ENCODE measurements around the gene BCO2.
"Not testable (repeated sequence)": the region's sequence is repeated elsewhere in the genome, so short reads cannot be mapped to it uniquely, and the experiment has no call there.

BCO2 gene, protein sequence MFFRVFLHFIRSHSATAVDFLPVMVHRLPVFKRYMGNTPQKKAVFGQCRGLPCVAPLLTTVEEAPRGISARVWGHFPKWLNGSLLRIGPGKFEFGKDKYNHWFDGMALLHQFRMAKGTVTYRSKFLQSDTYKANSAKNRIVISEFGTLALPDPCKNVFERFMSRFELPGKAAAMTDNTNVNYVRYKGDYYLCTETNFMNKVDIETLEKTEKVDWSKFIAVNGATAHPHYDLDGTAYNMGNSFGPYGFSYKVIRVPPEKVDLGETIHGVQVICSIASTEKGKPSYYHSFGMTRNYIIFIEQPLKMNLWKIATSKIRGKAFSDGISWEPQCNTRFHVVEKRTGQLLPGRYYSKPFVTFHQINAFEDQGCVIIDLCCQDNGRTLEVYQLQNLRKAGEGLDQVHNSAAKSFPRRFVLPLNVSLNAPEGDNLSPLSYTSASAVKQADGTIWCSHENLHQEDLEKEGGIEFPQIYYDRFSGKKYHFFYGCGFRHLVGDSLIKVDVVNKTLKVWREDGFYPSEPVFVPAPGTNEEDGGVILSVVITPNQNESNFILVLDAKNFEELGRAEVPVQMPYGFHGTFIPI

DNA sequence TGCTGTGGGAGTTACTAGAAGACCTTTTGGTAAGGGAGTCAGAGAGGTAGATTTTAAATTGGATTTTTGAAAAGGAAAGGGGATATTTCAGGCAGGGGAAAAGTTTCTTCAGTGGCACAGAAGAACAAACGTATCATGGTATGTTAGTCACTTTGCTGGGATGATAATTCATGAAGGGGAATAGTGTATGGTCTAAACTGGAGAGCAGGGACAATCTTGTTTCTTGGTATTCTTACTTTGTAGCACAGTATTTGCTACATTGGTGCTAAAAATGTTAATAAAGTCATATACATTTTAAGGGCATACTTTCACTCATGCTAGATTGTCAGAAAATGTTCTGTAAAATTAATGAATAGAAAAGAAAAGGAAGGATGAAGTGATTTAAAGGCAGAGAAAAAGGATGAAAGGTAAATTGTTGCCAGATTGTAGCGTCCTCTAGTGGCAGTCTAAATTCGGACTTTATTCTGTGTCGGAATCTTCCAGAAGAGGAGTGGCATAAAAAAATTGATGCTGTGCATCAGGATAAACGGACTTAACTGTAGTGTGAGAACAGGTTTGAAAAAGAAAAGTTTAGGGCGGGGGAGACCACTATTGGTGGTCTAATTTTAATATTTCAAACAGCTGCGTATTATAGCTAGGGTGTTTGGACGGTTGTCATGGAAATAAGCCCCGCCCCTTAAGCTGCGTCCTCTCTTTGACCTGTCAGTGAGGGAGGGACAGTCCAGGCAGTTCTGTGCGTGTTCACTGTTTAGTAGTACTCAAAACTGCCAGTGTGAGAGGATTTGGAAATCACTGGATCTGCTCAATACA is at the start of gene BCO2:
Gene BCO2, plus strand, starts transcription at position 724 of the 810 bp plus-strand sequence. CDS start 90 bp downstream, outside the sequence.
- peak; percentile 55 to 56 for DNase-seq

DNA sequence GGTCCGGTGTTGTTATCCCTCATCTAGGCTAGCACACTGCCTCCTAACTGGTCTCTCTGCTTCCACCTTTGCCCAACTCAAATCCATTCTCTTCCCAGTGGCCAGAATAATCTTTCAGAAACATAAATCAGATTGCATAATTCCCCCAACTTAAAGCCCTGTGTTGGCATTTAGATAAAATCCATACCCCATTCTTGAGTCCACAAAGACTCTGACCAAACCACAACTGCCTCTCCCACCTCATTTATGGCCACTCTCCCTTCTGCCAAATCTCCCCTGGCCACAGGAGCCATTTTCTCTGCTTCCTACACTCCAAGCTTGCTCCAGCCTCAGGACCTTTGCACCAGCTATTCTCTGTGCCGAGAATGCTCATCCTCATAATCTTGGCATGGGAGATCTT is 48.3 kb upstream of the BCO2 start:
- no peak for DNase-seq

DNA sequence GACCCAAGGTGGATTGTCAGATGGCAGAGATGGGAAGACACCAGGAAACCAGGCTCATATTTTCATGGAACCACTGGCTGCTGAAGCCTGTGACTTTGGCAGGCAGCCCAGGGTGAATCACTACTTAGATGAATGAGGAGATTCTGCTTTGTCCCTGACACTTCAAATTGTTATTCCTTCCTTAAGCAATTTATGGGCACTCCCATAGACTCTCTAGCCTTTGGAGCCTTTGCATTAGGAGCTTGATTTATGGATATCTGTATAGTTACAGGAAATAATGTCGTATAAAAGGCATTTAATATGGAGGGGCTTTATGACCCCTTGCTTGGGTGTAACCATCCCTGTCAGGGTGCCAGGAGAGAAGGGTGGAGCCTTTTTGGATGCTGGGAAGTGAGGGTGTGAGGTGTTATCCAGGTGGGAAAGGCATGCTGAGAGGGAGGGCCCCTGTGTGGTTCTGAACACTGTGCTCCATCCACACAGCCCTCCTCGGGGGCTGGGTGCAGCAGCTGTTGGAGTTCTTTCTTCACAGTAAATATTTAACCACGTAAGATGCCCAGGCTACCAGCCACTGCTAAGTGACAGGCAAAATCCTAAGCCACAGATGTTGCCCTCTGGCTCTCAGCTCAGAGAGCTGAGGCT is 46.7 kb upstream of the BCO2 start:
- DNase-seq, result peak; percentile 59 to 68

DNA sequence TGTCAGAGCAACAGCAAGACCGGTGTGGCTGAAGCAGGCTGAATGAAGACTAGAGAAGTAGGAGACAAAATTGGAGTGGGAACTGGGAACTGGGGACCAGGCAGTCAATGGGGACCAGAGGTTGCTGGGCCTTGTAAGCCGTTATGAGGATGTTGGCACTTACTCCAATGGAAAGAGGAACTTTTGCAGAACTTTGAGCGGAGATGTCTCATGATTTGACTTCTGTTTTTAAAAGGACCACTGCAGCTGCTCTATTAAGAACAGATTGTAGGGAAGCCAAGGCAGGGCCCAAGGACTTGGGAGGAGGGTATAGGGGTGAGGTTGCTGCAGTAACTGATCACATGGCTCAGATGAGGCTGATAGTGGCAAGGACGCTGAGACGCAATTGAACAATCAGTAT is 45.7 kb upstream of the BCO2 start:
- no peak for DNase-seq

DNA sequence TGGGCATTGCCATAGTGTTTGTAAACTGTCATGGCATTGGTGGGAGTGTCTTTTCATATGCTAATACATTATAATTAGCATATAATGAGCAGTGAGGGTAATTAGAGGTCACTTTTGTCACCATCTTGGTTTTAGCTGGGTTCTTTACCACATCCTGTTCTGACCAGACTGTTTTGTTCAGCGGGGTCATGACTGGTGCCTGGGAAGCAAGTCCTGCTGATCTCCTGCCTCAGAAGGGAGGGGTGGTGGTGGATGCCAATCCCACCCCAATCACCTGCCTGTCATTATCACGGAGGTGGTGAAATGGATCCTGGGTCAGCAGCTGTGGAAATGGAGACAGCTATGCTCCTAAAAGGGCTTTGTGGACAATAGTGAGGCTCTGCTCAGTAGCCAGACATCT is 42.6 kb upstream of the BCO2 start:
- DNase-seq, result no peak

DNA sequence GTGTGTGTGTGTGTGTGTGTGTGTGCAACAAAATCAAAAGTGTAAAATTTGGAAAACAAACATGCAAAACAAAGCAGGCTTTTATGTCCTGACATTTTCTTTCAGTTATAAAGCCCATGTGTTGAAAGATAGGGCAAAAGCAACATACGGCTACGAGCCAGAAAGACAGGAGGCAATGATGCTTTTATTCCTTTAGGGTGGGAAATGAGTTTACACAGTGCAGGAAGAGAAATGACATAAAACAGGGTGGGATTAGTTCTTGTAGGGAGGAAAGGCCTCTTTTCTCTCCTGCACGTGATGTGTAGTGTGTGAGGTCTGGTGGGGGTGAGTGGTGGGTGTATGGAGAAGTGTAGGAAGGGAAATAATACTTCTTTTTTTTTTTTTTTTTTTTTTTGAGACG is 40.8 kb upstream of the BCO2 start:
- no peak for DNase-seq

DNA sequence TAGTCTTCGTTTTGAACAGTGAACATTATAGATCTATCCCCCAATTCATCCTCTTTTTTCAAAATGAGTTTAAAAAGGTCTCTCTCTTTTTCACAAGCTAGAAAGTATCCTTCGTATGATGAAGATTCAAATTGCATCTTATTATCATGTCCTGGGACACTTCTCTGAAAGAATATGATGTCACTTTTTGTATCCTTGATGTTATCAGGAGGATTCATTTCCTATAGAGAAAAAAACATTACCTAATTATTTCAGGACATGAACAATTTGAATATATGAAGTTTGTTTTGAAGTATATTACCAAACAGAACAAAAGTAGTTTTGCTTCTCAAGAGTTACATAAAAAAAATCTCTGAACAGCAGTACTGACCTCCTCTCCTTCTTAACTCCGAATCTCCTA is 31.7 kb upstream of the BCO2 start:
- DNase-seq, result no peak

DNA sequence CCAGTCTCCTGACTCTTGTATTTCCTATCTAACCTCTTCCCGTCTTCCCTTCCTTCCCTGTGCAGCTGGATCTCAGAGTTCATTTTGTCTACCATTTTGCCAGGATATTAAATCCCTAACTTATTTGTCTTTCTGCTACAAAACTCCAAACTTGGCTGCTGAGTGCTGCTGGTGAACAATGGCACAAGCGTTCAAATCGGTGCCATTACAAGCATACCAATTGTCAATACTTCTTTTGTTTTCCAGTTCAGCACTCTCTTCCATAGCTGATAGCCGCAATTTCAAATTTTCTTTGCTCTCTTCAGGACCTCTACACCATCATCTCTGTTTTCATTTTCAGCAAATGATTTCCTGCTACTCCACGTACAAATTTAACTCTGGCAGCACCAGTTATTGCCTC is 24.8 kb upstream of the BCO2 start:
- no peak for DNase-seq

DNA sequence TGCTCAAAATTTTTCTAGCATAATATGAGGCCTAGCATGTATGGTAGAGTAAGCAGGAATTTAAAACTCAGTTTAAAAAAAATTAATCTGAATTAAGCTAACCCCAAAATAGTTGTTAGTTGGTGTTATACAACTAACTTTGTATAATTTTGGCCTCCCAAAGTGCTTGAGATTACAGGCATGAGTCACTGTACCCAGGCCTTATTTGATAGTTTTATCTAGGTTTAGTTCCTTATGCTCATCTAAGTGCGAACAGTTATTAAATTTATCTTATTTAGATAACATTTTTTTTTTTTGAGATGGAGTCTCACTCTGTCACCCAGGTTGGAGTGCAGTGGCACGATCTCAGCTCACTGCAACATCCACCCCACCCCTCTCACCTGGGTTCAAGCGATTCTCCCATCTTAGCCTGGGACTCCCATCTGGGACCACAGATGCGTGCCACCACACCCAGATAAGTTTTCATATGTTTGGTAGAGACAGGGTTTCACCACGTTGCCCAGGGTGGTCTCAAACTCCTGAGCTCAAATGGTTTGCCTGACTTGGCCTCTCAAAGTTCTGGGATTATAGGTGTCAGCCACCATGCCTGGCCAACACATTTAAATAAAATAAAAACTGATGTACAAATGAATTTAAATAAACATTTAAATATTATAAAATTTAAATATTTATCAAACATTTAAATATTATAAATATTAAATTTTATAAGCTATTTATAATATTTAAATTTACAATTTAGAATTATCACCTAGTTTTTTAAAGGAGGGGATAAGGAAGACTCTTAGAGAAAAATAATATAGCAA is 19.0 kb upstream of the BCO2 start:
- DNase-seq, result no peak

DNA sequence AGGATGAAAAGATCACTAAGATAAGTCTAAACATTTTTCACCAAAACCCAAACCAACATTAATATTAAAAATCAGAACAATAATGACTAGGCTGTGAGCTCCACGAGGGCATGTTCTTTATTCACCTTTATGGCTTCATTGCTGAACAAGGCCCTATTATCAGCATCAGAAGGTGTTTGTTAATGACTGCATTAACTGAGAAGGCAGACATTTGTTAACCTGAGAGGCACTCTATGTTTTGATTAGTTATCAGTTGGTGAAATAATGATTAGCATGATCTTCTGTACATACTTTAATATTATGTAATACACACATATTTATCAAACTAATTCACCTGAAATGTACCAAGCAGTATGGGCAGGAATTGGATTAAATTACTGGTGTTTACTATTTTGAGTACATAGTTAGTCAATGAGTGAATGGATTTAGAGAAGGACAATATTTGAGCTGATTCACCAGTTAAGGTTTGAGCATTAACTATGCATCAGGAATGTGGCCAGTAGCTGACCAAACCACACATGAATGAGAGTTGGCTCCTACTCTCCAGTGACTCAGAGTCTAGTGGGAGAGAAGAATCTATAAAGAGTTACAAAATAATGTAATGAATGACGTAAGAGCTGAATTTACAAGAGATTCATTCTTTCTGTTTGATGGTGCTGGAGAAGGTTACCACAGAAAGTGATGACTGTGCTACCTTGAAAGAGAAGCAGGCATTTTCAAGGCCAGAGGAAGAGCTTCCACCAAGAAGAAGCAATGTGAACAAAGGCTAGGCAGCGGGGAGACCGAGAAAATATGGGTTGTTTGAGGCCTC is 18.2 kb upstream of the BCO2 start:
- DNase-seq, result no peak

DNA sequence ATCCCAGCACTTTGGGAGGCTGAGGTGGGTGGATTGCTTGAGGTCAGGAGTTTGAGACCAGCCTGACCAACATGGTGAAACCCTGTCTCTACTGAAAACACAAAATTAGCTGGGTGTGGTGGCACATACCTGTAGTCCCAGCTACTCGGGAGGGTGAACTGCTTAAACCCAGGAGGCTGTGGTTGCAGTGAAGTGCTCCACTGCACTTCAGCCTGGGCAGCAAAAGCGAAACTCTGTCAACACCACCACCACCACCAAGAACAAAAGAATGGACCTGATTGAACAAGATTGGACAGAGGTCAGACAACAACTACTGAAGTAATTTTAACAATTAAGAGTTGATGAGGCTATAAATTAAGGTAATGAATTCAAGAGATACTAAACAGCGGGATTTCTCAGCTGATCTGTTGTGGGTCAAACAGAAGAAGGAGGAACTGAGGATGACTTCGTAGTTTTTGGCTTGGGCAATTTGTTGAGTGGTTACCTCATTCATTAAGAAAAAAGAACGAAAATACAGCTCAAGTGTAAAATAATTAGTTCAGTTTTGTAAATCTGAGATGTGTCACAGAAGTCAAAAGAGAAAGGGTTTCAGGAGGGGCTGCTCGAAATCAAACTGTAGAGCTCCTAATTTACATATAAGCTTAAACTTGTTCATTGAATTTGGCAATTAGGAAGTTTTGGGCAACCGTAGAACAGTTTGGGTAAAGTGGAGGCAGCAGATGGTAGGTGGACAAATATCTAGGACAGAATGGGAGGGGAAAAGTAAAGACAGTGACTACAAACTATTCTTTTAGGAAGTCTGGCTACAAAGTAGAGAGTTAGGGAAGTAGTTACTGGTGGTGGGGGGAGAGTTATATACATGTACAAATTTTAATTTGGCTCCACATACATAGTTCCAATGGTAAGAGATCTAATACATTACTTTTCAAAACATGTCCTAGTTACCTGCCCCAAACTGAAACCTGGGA is 15.9 kb upstream of the BCO2 start:
- DNase-seq, result no peak

DNA sequence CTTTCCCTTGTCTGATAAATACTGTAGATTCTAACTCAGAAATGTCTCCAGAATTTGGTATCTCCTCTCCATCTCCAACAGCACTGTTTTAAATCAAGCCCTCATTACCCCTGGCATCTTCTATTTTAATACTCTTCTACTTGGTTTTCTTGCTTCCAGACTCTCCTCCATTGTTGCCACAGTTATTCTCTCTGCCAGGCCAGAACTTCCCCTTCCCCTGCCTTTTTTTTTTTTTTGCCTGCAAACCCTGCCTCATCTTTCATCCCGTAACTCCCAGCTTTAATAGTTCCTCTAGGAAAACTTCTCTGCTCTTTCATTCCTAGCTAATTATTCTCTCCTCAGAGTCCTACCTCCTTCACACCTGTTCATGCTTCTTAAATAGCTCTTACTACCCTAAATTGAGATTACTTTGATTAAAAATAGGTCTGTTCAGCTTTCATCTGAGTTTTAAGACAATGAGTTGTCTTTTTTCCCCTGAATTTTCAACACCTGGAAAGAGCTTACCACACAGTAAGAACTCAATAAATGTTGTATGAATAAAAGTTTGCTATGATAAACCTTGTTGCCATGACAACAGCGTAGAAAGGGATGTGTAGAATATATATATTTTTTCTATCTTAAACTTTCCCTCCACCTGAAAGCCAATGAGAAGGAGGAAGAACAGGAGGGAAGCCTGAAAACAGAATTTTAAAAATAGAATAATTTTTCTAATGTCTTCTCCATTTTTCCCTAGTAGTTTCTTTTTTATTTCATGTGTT is 15.0 kb upstream of the BCO2 start:
- no peak for DNase-seq

DNA sequence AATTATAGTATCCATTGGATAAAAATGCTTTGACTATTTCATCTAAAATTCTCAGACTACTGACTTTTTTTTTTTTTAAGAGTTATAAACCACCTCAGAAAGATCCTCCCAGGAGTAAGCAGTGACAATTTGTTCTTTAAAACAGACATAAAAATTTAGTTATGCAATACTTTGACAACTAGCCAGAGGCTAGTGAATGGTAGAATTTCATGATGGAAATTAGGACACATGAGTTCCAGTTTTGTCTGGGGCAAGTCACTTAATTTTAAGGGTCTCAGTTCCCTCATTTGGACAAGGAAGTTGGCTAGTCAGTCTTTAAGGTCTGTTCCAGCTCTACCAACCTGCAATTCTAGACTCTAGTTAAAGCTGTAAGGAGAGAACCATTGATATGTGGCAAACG is 14.3 kb upstream of the BCO2 start:
- DNase-seq, result no peak

DNA sequence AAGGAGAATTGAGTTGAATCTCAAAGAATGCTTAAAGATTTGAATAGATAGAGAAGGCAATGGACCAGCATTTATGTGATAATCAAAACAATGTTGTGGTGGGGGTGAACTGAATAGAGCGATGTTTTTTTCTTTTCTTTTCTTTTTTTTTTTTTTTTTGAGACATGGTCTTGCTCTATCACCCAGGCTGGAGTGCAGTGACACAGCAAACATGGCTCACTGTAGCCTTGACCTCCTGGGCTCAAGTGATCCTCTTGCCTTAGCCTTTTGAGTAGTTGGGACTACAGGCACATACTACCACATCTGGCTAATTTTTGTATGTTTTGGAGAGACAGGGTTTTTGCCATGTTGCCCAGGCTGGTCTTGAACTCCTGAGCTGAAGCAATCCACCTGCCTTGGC is 13.1 kb upstream of the BCO2 start:
- DNase-seq, result not testable (repeated sequence)

DNA sequence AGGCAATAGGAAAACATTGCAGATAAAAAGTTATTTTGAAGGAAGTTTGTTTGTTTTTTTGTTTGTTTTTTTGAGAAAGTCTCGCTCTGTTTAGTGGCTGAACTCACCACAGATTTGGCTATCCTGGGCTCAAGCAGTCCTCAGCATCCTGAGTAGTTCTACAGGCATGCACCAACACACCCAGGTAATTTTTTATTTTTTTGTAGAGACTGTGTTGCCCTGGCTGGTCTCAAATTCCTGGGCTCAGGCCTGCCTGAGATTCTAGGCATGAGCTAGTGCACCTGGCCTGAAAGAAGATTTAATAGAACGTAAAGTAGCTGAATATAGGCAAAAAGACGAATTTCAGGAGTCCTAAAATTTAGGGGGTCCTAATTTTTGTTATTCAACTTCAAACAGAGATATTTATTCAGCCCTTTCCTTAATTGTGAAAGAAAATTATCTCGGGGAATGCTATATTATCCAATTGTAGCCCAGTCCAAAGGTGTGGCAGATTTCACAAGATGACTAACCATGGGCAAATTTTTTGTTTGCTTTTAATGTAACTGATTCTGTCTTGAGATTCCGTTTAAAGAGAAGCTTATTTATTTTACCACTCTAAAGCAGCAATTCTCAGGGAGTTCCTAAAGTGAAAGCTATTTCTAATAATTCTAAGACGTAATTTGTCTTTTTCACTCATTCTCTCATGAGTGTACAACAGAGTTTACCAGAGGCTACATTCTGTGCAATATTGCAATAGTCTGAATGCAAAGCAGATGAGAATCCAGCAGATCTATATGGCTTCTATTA is 12.4 kb upstream of the BCO2 start:
- DNase-seq, result no peak

DNA sequence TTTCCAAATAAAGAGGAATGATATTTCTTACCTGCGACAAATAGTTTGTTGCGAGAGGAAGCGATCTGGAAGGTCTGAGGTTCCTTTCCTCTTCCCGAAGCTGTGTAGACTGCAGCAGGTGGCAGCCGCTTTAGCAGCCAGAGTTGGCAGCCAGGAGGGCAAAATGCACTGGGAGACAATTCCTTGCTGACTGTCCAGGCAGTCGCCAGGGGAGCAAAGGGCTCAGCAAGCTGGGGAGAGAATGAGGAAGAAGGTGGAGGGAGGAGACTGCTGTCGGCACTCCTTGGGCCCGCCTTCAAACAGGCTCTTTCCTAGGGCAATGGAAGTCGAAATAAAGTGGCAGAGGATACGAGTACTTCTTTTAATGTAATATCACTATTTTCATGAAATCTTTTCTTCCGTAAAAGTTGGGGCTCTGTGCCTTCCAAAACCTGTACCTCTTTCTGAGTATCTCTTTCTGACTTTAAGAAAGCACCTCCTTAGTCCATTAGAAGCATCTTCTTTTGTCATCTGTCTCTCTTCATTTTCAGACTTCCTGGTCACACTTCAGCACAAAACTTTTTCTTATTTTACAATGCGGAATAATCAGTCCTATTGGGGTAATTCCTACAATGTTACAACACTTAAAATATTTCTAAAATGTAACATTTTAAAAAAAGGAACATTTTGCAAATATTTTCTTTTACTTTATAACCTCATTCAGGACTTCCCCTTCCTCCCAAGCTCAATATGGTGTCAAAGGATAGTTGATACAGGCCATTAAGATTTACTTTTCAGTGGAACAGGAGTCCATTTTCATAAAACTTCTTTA is 11.2 kb upstream of the BCO2 start, which contains the start of gene IL18:
Gene IL18, minus strand, starts transcription at position 220 of the 811 bp plus-strand sequence. CDS start 9,041 bp downstream, outside the sequence.
- DNase-seq, result no peak

DNA sequence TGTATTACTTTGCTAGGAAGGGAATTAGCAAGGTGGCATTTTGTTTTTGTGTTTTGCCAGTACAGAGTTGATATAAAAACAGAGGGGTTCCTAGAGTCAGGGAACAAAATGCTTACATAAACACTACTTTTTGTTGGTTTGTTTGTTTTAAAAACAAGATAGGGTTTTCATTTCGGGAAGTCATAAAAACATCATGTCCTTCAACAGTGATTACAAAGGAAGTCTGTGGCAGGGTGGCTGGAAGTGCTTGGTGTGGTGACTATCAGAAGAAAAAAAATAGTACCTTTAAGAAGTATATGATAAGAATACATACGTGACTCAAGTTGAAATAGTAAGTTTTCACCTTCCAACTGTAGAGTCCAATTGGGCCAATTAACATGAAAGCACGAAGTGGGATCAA is 10.3 kb upstream of the BCO2 start:
- no peak for DNase-seq

DNA sequence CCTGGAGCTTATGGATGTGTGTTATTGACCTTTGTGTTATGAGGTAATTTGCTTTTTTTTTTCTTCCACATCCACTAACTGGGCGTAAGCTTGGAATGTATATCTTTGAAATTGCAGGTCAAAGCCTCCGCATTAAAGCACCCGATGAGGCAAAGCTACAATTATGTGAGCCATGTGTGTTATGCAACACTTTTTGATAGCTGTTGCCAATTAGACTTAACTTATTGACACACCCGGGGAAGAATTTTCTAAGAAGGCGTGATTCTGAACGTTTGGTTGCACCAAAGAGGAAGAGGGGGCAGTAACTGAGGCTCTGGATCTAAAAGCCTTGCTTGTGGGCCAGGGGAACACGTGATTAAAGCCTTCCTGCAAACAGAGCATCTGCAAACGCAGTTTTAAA is 8.8 kb upstream of the BCO2 start:
- DNase-seq, result no peak
